Liver (tissue), 9 donors: ENCODE results near the gene FADS2. TPM values are rescaled to one million over a fixed set of nuclear protein-coding genes. Genes with fewer than 3 reads are reported as not detected.

Source experiments
- DNase-seq: peaks from one replicate; pipeline ENCODE4 v3.0.0-alpha.2; 2017; ENCODE audit warnings: low spot score
- H3K27ac ChIP-seq, 2 donors: one replicate each; pipeline ENCODE4 v1.7.0; 2013; ENCODE audit warnings: inconsistent platforms in 2 of 2, low read length in 2 of 2, control low read depth in 1 of 2, low read depth in 1 of 2, mild to moderate bottlenecking in 1 of 2
- H3K27me3 ChIP-seq, 4 donors: one replicate each; pipeline versions ENCODE4 v1.6.1 to v1.7.0; 2013; ENCODE audit warnings: low read length in 3 of 4, inconsistent platforms in 1 of 4, mild to moderate bottlenecking in 1 of 4, moderate library complexity in 1 of 4; ENCODE audit not compliant: control insufficient read depth in 4 of 4, insufficient read depth in 4 of 4
- H3K36me3 ChIP-seq, 4 donors: one replicate each; pipeline versions ENCODE4 v1.6.1 to v1.7.0; 2013; ENCODE audit warnings: low read length in 3 of 4, mild to moderate bottlenecking in 3 of 4, low read depth in 1 of 4, moderate library complexity in 1 of 4; ENCODE audit not compliant: control insufficient read depth in 4 of 4, insufficient read depth in 3 of 4
- H3K4me1 ChIP-seq, 4 donors: one replicate each; pipeline versions ENCODE4 v1.6.1 to v1.7.0; 2013; ENCODE audit warnings: low read length in 3 of 4, mild to moderate bottlenecking in 3 of 4, moderate library complexity in 1 of 4; ENCODE audit not compliant: control insufficient read depth in 4 of 4, insufficient read depth in 4 of 4
- H3K4me3 ChIP-seq, 3 donors: one replicate each; pipeline versions ENCODE4 v1.6.1 to v1.7.0; 2013; ENCODE audit warnings: low read length in 3 of 3, control low read depth in 1 of 3, low read depth in 1 of 3, mild to moderate bottlenecking in 1 of 3
- H3K9ac ChIP-seq, 2 donors: one replicate each; pipeline ENCODE4 v1.7.0; 2013; ENCODE audit warnings: low read length in 2 of 2, mild to moderate bottlenecking in 2 of 2, moderate library complexity in 2 of 2, control low read depth in 1 of 2, low read depth in 1 of 2
- H3K9me3 ChIP-seq, 4 donors: one replicate each; pipeline versions ENCODE4 v1.6.1 to v1.7.0; 2013; ENCODE audit warnings: low read length in 3 of 4; ENCODE audit not compliant: control insufficient read depth in 4 of 4
- ATF3 ChIP-seq: IDR thresholded peaks from 2 replicates; pipeline ENCODE4 v1.6.1; 2016; ENCODE audit warnings: antibody characterized with exemption
- CTCF ChIP-seq: fragments of 150-350 bp; IDR thresholded peaks from 2 replicates; pipeline ENCODE4 v1.5.1; 2017; ENCODE audit warnings: improper control_type of control experiment, low read depth, low read length; ENCODE audit not compliant: missing input control
- EGR1 ChIP-seq, 2 donors: IDR thresholded peaks; 2 replicates each; pipeline ENCODE4 v1.6.1; 2016 to 2018; ENCODE audit warnings: antibody characterized with exemption in 2 of 2, low read depth in 2 of 2
- FOXA1 ChIP-seq: IDR thresholded peaks from 2 replicates; pipeline ENCODE4 v1.6.1; 2016; ENCODE audit warnings: antibody characterized with exemption
- FOXA2 ChIP-seq: IDR thresholded peaks from 2 replicates; pipeline ENCODE4 v1.6.1; 2016; ENCODE audit warnings: antibody characterized with exemption
- GABPA ChIP-seq, 2 donors: IDR thresholded peaks in 1 of 2; conservative IDR thresholded peaks in 1 of 2; 2 replicates each; pipeline ENCODE4 v1.6.1; 2016; ENCODE audit warnings: antibody characterized with exemption in 2 of 2, mild to moderate bottlenecking in 1 of 2, moderate library complexity in 1 of 2
- HNF4A ChIP-seq, 2 donors: conservative IDR thresholded peaks; 2 replicates each; pipeline ENCODE4 v1.6.1; 2016; ENCODE audit warnings: antibody characterized with exemption in 2 of 2, mild to moderate bottlenecking in 2 of 2
- HNF4G ChIP-seq: IDR thresholded peaks from 2 replicates; pipeline ENCODE4 v1.6.1; 2016; ENCODE audit warnings: antibody characterized with exemption
- JUND ChIP-seq, 2 donors: IDR thresholded peaks; 2 replicates each; pipeline ENCODE4 v1.6.1; 2016; ENCODE audit warnings: antibody characterized with exemption in 2 of 2
- MAX ChIP-seq: IDR thresholded peaks from 2 replicates; pipeline ENCODE4 v1.6.1; 2016; ENCODE audit warnings: antibody characterized with exemption
- NR2F2 ChIP-seq: IDR thresholded peaks from 2 replicates; pipeline ENCODE4 v1.6.1; 2016; ENCODE audit warnings: antibody characterized with exemption
- RAD21 ChIP-seq, 2 donors: IDR thresholded peaks; 2 replicates each; pipeline ENCODE4 v1.6.1; 2016; ENCODE audit warnings: antibody characterized with exemption in 2 of 2, mild to moderate bottlenecking in 2 of 2
- REST ChIP-seq: IDR thresholded peaks from 2 replicates; pipeline ENCODE4 v1.6.1; 2016; ENCODE audit warnings: antibody characterized with exemption, mild to moderate bottlenecking
- RXRA ChIP-seq, 2 donors: IDR thresholded peaks; 2 replicates each; pipeline ENCODE4 v1.6.1; 2017 to 2018; ENCODE audit warnings: antibody characterized with exemption in 2 of 2, mild to moderate bottlenecking in 1 of 2
- SP1 ChIP-seq: IDR thresholded peaks from 2 replicates; pipeline ENCODE4 v1.6.1; 2018; ENCODE audit warnings: antibody characterized with exemption, mild to moderate bottlenecking
- TAF1 ChIP-seq: conservative IDR thresholded peaks from 2 replicates; pipeline ENCODE4 v1.6.1; 2016; ENCODE audit warnings: antibody characterized with exemption, mild to moderate bottlenecking
- YY1 ChIP-seq: IDR thresholded peaks from 2 replicates; pipeline ENCODE4 v1.6.1; 2016; ENCODE audit warnings: antibody characterized with exemption, mild to moderate bottlenecking
- ZBTB33 ChIP-seq: IDR thresholded peaks from 2 replicates; pipeline ENCODE4 v1.6.1; 2016; ENCODE audit warnings: antibody characterized with exemption
- WGBS: extraction: QIAGEN DNeasy Blood & Tissue Kit; methylation state at CpG from one replicate; pipeline ENCODE4 v1.1.7; 2013; 5-methylcytosine and 5-hydroxymethylcytosine counted together
- polyA plus RNA-seq, 2 donors: library from polyadenylated mRNA; stranded (reverse) in 1 of 2; unstranded in 1 of 2; fragments of 200-250 nt in 1 of 2; fragments of >200 nt in 1 of 2; fragmentation: Nextera tagmentation in 1 of 2; extraction: Ambion mirVana in 1 of 2; gene quantifications; one replicate each; pipeline versions ENCODE4 v1.2.1 to v1.2.3, GENCODE V29; 2013 to 2015
- total RNA-seq, 2 donors: library from RNA; depleted of rRNA; stranded (reverse); fragments of >200 nt; gene quantifications; one replicate each; pipeline ENCODE4 v1.2.3, GENCODE V29; 2014
- donor health status: healthy.
- donor health status: healthy.
- donor health status: healthy.
- donor health status: healthy.
- donor health status: healthy.

FADS2 gene
- total and polyA plus RNA-seq, 4 donors: 2.8 to 281 (median 84.9) TPM

GRCh38 chr11:61812736-61813411, 15.2 kb upstream of the FADS2 start:
- Histone ChIP-seq H3K36me3 (peaks cover 10 to 36% (median 14%) of the 10 kb centered on the region in 4 donors), H3K4me3 (no peak overlapping the region), H3K9ac (no peak overlapping the region), H3K27me3 (no peaks in the 10 kb centered on the region), H3K9me3 (no peaks in the 10 kb centered on the region), H3K4me1 (peaks cover 2 to 22% (median 9%) of the 10 kb centered on the region in 4 donors), H3K27ac (no peak overlapping the region)
- 93% methylated on average over 4 of the region's 4 CpGs for WGBS
- TF ChIP-seq SP1 (no peak), MAX (no peak), YY1 (no peak), ATF3 (no peak), FOXA1 (no peak), EGR1 (IDR thresholded peaks at IDR 0.05; ENCODE audit: low read depth in 2 of 2) (no peak), TAF1 (no peak), CTCF (no peak), HNF4A (conservative IDR thresholded peaks at IDR 0.05) (no peak), GABPA (IDR thresholded peaks at IDR 0.05 in 1 of 2, conservative IDR thresholded peaks at IDR 0.05 in 1 of 2) (no peak), NR2F2 (no peak), FOXA2 (no peak), JUND (IDR thresholded peaks at IDR 0.05) (no peak), REST (no peak), RXRA (IDR thresholded peaks at IDR 0.05) (no peak), RAD21 (IDR thresholded peaks at IDR 0.05) (no peak), ZBTB33 (no peak), HNF4G (no peak)
- no peak for DNase-seq
